ENCODE results near the gene BIN1.
"Not testable (repeated sequence)": the region's sequence is repeated elsewhere in the genome, so short reads cannot be mapped to it uniquely, and the experiment has no call there.

BIN1 gene

GRCh38 chr2:127134235-127134634 lies 27.3 kb upstream of the BIN1 start:
- no peak for DNase-seq

DNA sequence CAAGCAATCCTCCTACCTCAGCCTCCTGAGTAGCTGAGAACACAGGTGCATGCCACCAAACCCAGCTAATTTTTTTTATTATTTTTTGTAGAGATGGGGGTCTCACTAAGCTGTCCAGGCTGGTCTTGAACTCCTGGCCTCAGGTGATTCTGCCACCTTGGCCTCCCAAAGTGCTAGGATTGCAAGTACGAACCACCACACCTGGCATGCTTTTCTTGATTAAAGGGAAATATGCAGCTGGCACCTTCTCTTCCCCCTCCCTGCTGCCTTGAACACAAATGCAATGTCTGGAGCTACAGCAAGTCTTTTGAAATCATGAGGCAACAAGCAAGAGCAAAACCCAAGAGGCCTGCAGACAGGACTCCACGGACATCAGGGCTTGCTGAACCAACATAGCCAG lies 26.8 kb upstream of the BIN1 start:
- DNase-seq: no peak

- no peak for DNase-seq
Observed at GRCh38 chr2:127130421-127130820, 23.5 kb upstream of the BIN1 start.

DNA sequence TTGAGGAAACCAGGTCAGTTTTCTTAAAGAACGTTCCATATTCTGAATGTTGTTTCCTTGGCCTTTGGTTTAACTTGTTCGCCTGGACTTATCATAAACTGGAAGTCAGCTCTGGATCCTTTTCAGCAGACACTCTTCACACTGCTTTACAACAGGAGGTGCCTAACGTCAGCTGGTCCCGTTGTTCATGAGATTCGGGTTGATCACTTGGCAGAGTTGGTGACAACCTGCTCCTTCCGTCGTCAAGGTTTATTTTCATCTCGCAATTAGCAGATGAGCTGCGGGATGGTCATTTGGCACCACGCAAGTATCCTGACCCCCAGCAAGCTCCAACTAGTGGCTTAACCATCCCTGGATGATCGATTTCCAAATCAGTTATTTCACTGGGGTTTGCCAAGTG lies 23.0 kb upstream of the BIN1 start:
- DNase-seq: no peak

- DNase-seq: no peak
Observed at GRCh38 chr2:127128445-127128904, 21.5 kb upstream of the BIN1 start.

GRCh38 chr2:127125821-127126220 lies 18.9 kb upstream of the BIN1 start:
- no peak for DNase-seq

- no peak for DNase-seq
Observed at GRCh38 chr2:127124426-127124825, 17.5 kb upstream of the BIN1 start.

- no peak for DNase-seq
Observed at GRCh38 chr2:127122361-127123027, 15.5 kb upstream of the BIN1 start.

DNA sequence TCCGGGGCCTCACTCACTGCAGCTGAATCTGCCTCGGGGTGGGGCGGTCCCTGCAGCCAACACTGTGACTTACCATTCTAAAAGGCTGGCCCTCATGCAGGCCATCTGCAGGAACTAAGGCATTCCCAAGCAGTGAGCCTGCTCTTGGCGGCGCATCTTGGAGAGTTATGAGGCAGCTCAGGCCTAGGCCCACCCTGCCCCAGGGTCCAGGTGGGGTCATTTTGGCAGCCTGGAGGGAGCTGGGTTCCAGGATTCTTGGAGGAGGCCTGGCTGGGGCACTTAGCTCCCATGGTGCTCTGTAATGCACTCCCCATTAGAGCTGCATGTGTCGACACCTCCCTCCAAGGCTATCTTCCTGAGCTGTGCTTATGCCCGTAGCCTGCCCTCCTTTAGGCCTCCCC lies 14.8 kb upstream of the BIN1 start:
- DNase-seq: no peak

GRCh38 chr2:127121353-127121752 lies 14.4 kb upstream of the BIN1 start:
- DNase-seq: no peak

GRCh38 chr2:127120408-127120807 lies 13.5 kb upstream of the BIN1 start:
- not testable (repeated sequence) for DNase-seq

- DNase-seq: no peak
Observed at GRCh38 chr2:127118467-127118866, 11.5 kb upstream of the BIN1 start.

- DNase-seq: no peak
Observed at GRCh38 chr2:127118038-127118437, 11.1 kb upstream of the BIN1 start.

DNA sequence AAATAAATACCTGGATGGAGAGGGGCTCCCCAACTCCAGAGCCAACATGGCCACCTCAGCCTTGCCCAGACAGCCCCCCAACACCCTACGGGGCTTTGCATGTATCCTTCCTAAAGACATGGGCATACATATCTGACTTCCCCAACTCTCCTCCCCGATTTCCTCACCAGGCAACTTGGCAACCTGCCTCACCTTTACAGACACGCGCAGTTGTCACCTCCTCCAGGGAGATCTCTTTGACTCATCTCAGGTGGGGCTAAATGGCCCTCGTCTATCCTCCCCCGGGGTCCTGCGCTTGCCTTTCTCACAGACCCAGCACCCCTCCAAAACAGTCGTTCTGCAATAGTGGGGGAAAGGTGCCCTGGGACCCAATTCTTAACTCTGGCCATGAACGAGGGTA lies 10.6 kb upstream of the BIN1 start:
- no peak for DNase-seq

- no peak for DNase-seq
Observed at GRCh38 chr2:127115471-127116199, 8.7 kb upstream of the BIN1 start.

DNA sequence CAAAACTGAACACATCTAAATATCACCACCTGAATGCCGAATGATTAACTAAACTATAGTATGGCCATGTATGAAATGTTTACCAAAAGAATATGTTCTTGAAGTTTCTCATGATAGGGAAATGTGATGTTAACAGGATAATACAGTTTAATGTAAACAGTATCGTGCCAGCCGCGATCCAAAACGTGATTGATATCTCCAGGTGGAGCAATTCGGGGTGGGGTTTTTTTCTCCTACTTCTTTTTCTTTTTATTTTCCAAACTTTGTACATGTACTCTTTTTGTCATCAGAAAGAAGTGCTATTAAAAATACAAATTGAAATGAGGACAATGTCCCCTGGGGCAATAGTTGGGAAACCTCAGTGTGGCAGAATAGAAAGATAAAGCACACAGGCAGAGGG lies 4.0 kb upstream of the BIN1 start:
- no peak for DNase-seq

- DNase-seq: no peak
Observed at GRCh38 chr2:127108090-127108523, 1.2 kb upstream of the BIN1 start.

- no peak for DNase-seq
Observed at GRCh38 chr2:127107622-127107999, 657 bp upstream of the BIN1 start.

- peak in 1 of 2 donors; percentile 16 for DNase-seq
Observed at GRCh38 chr2:127106457-127106990, 430 bp downstream of the BIN1 start.

DNA sequence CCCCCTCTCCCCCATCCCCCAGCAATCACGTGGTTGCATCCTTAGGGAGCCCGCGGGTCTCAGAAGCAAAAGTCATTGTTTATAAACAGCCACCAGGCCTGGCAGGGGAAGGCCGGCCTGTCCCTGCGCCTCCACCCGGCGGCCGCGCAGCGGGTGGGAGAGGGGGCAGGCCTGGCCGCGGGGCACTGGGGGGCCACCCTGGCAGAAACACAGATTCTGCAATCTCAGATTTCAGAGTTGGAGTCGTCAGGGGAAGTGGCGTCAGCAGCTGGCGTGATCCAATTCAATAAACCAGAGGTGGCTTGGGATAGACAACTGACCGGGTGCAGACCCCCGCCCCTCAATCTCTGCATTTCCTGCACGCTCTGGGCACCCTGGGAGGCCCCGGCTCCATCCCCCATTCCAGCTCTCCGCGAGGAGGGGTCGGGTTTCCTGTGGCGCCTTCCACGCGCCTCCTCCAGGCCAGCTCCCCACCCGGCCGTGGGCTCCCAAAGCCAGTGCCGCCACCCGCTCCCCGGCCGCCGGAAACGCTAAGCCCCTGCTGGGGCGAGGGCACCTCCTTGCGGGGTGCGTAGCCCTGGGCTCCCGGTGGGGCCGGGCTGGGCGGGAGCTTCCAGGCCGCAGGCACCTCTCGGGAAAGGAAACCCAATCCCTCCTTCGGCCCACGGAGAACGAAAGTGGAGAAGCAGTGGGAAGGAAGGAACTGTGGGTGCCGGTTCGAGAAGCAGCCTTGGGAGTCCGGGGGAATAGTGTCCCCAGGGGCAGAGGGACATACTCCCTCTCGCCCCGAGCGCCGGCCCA lies 1.1 kb downstream of the BIN1 start:
- no peak for DNase-seq

- no peak for DNase-seq
Observed at GRCh38 chr2:127104881-127105655, 1.9 kb downstream of the BIN1 start.

- no peak for DNase-seq
Observed at GRCh38 chr2:127104166-127104660, 2.7 kb downstream of the BIN1 start.
